ENCODE results near the gene LRRFIP1. TPM values are rescaled to one million over a fixed set of nuclear protein-coding genes. Genes with fewer than 3 reads are reported as not detected.

Gene LRRFIP1
- total and polyA plus RNA-seq, 2 of the 13 experiments (the other 11 are each of a cell fraction or from before 2014, with no cell fraction given), result 15.9 to 40.5 TPM

- DNase-seq (ENCODE audit: low spot score), result peak; percentile 100
- TF ChIP-seq ZBTB8A (CRISPR knock-in tag; IDR thresholded peaks at IDR 0.05; ENCODE audit: borderline replicate concordance, low read depth) (no peak), ZNF674 (CRISPR knock-in tag; IDR thresholded peaks at IDR 0.05; ENCODE audit: low read depth) (0 out of 2 replicates have a peak, but pooled peaks have one; percentile 72), MATR3 (CRISPR knock-in tag; IDR thresholded peaks at IDR 0.05) (no peak), ZBTB3 (CRISPR knock-in tag; IDR thresholded peaks at IDR 0.05; ENCODE audit: borderline replicate concordance, low read depth) (no peak; the same call in 1 of the 2 replicates), E2F2 (CRISPR knock-in tag; IDR thresholded peaks at IDR 0.05; ENCODE audit: borderline replicate concordance) (no peak), TFDP2 (CRISPR knock-in tag; IDR thresholded peaks at IDR 0.05) (no peak), BRF2 (CRISPR knock-in tag; IDR thresholded peaks at IDR 0.05) (no peak), ZNF326 (CRISPR knock-in tag; IDR thresholded peaks at IDR 0.05; ENCODE audit: borderline replicate concordance) (no peak), ZNF260 (CRISPR knock-in tag; IDR thresholded peaks at IDR 0.05; ENCODE audit: borderline replicate concordance, low read depth) (no peak), ZNF383 (CRISPR knock-in tag; IDR thresholded peaks at IDR 0.05; ENCODE audit: borderline replicate concordance) (no peak), DPF2 (CRISPR knock-in tag; IDR thresholded peaks at IDR 0.05; ENCODE audit: borderline replicate concordance, low read depth) (peak; percentile 89), MAFG (CRISPR knock-in tag; IDR thresholded peaks at IDR 0.05) (no peak), MZF1 (CRISPR knock-in tag; IDR thresholded peaks at IDR 0.05; ENCODE audit: borderline replicate concordance) (no peak), ZSCAN21 (CRISPR knock-in tag; IDR thresholded peaks at IDR 0.05; ENCODE audit: borderline replicate concordance) (peak; percentile 61; the same call in 1 of the 2 replicates), CREM (IDR thresholded peaks at IDR 0.05) (peak; percentile 94), CREM (CRISPR knock-in tag; IDR thresholded peaks at IDR 0.05) (no peak), DDIT3 (CRISPR knock-in tag; IDR thresholded peaks at IDR 0.05) (0 out of 2 replicates have a peak, but pooled peaks have one; percentile 62), TOPORS (CRISPR knock-in tag; IDR thresholded peaks at IDR 0.05) (no peak), AHR (CRISPR knock-in tag; IDR thresholded peaks at IDR 0.05) (no peak; the same call in 1 of the 2 replicates), ZFP90 (CRISPR knock-in tag; IDR thresholded peaks at IDR 0.05; ENCODE audit: borderline replicate concordance) (peak; percentile 69; the same call in 1 of the 2 replicates), KDM4B (CRISPR knock-in tag; IDR thresholded peaks at IDR 0.05) (peak; percentile 82; the same call in 1 of the 2 replicates)
These were observed 13.2 kb upstream of the LRRFIP1 start for GRCh38 chr2:237614151-237614720.

More at GRCh38 chr2:237614151-237614720, 13.2 kb upstream of the LRRFIP1 start:
- Histone ChIP-seq H4K20me1 (ENCODE audit: insufficient read depth, low read length) (no peaks in the 10 kb centered on the region), H3K36me3 (replicated peaks in 1 of 2; ENCODE audit: control insufficient read depth in 1 of 2, insufficient read depth in 2 of 2, low read length in 2 of 2) (no peaks in the 10 kb centered on the region), H3K9me3 (ENCODE audit: low read length) (no peaks in the 10 kb centered on the region), H3K27me3 (ENCODE audit: control insufficient read depth in 1 of 2, insufficient read depth in 2 of 2, low read length in 2 of 2) (peaks cover 0 to 36% of the 10 kb centered on the region in 2 experiments; a peak in 3 of 5 replicates), H3K4me1 (ENCODE audit: insufficient read depth, low read length) (peaks cover 39% of the 10 kb centered on the region), H3K4me2 (ENCODE audit: low read depth, low read length) (peak overlapping the region; percentile 61), H3K79me2 (ENCODE audit: insufficient read depth, low read length) (no peaks in the 10 kb centered on the region), H3K9ac (ENCODE audit: insufficient read depth, low read depth, low read length) (peak overlapping the region; percentile 19; the same call in 1 of the 2 replicates), H3K27ac (ENCODE audit: extremely low read length, insufficient read depth, low read length) (no peak overlapping the region), H2AFZ (ENCODE audit: low read length) (no peak overlapping the region), H3K4me3 (replicated peaks in 1 of 3; ENCODE audit: insufficient read depth in 1 of 3, low read depth in 2 of 3, low read length in 3 of 3) (peak overlapping the region in 1 of 3 experiments; percentile 21; a peak in 1 of 6 replicates)
- ATAC-seq (peak; percentile 98), FAIRE-seq (peak; percentile 97)
- in situ Hi-C loops (cut with HindIII; ENCODE audit: extremely low pct_ligation_motif_present, low pct_unique_long_range_greater_than_20kb), result no loop called here
- intact Hi-C loops (cut with micrococcal nuclease; ENCODE audit: unreplicated experiment), result loop anchor here (2.0 kb wide), 1 partner anchor 13 kb away; no protein-coding TSS in a partner anchor
- CTCF ChIA-PET (ENCODE audit: low intra/inter-chr PET ratio, low total read pairs), result interaction anchor here (1.0 to 1.4 kb wide), 2 partner anchors 9 to 110 kb away, joined by 3 to 6 read pairs; no protein-coding TSS in a partner anchor
- POLR2A ChIA-PET, result interaction anchor here (1.0 to 2.0 kb wide), 4 partner anchors 12 to 48 kb away, joined by 3 to 9 read pairs (median 3); no protein-coding TSS in a partner anchor
- 5% methylated on average over 9 of the region's 9 CpGs for WGBS (ENCODE audit: low lambda C conversion rate)
- no TSS peak for BruUV-seq (replicated peaks)

Measured in HepG2 (cell line).